GM12874 (cell line): Measurements from ENCODE around the gene CXCL5.

Source experiments
- CTCF ChIP-seq: IDR thresholded peaks from 2 replicates; pipeline ENCODE4 v1.5.1; 2011; ENCODE audit warnings: low read depth, mild to moderate bottlenecking, control low read depth, low read length, moderate library complexity; ENCODE audit not compliant: insufficient read depth

The CXCL5 gene

DNA sequence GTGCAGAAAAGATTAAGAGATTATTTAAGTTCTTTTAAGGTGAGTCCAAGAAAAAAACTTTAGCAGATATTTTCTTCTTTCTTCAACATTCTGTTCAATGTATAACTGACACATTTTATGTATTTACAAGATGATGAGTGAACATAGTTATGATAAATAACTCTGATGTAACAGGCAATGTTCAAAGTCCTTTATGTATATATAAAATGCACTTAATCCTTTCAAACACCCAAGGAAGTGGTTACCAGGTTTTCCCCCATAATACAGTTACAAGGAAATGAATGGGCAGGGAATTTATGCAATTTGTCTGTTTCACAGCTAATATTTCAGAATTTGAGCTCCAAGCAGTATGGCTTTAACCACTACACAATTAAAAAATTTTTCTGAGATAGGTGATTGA, 31.8 kb upstream of the CXCL5 start:
- no peak for TF ChIP-seq CTCF

DNA sequence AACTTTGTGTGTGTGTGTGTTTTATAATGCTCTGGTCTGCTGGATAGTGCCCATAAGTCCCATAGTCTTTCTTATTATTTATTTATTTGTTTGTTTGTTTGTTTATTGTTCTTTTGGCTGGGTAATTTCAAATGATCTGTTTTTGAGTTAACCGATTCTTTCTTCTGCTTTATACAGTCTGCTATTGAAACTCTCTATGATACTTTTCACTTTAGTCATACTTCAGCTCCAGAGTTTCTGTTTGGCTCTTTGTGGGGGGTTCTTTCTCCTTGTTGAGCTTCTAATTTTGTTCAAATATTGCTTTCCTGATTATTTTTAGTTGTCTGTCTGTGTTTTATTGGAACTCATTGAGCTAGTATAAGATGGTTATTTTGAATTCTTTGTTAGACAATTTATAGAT, 30.0 kb upstream of the CXCL5 start:
- no peak for TF ChIP-seq CTCF

GRCh38 chr4:74023709-74024108, 25.2 kb upstream of the CXCL5 start:
- no peak for TF ChIP-seq CTCF

DNA sequence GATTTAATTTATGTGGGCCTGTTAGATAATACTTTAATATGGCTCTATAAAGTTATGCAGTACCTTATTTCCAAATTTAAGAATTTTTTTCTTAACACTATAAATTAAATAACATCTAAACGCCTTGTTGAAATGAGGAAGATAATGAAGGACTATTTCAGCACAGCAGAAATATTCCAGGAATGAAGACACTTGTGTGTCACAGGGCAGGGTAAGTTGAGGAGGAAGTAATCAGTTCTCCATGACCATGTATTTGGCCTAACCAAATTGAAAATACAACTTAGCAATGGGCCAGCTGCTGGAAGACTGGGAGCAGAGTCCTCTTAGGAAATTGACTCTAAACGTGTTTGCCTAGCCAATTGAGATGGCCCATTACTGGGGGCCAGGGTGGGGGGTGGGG, 23.1 kb upstream of the CXCL5 start:
- no peak for TF ChIP-seq CTCF

DNA sequence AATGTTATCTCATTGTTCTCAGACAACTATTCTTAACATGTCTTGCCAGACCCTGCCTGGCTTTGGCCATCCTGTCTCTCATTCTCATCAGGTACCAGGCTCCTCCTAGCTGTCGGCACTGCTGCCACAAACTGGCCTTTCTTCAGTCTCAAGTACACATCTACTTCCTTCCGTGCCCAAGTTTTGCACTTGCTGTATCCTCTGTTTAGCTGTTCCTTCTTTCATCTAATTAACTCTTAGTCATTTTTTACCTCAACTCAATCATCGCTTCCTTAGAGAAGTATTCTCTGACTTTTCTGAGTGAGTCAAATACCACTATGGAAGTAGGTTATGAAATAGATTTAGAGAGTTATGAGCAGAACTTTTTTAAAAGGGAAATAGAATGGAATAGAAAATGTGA, 20.3 kb upstream of the CXCL5 start:
- no peak for TF ChIP-seq CTCF

- no peak for TF ChIP-seq CTCF
These were observed 19.6 kb upstream of the CXCL5 start for GRCh38 chr4:74018116-74018515.

GRCh38 chr4:74016068-74016467, 17.6 kb upstream of the CXCL5 start:
- no peak for TF ChIP-seq CTCF

GRCh38 chr4:74015126-74015780, 16.8 kb upstream of the CXCL5 start:
- TF ChIP-seq CTCF: no peak
